CD14-positive monocyte (primary cell): ENCODE measurements around the gene PKD1L1. TPM values are rescaled to one million over a fixed set of nuclear protein-coding genes. Genes with fewer than 3 reads are reported as not detected.

Source experiments
- DNase-seq, 3 donors: peaks; one replicate each; pipeline ENCODE4 v3.0.0-alpha.2; 2011 to 2022
- H2AFZ ChIP-seq: 2 replicates; pipeline ENCODE4 v1.6.0; 2012; ENCODE audit warnings: mild to moderate bottlenecking, low read depth, low read length, inconsistent platforms; ENCODE audit not compliant: insufficient read depth, poor library complexity, severe bottlenecking
- H3K27ac ChIP-seq, 2 donors: 1 replicate in 1 of 2; 2 replicates in 1 of 2; pipeline ENCODE4 v1.5.1; 2012 to 2013; ENCODE audit warnings: low read length in 2 of 2, control low read depth in 1 of 2, inconsistent platforms in 1 of 2, low read depth in 1 of 2, mild to moderate bottlenecking in 1 of 2
- H3K27me3 ChIP-seq, 2 donors: one replicate each; pipeline versions ENCODE4 v1.6.0 to v1.6.1; 2011 to 2013; ENCODE audit warnings: low read length in 2 of 2; ENCODE audit not compliant: control insufficient read depth in 2 of 2, insufficient read depth in 2 of 2
- H3K36me3 ChIP-seq, 2 donors: replicated peaks in 1 of 2; 1 replicate in 1 of 2; 2 replicates in 1 of 2; pipeline versions ENCODE4 v1.5.1 to v1.6.1; 2012 to 2013; ENCODE audit warnings: low read length in 2 of 2, control low read depth in 1 of 2, inconsistent platforms in 1 of 2, mild to moderate bottlenecking in 1 of 2; ENCODE audit not compliant: insufficient read depth in 2 of 2, control insufficient read depth in 1 of 2
- H3K4me1 ChIP-seq, 2 donors: 1 replicate in 1 of 2; 2 replicates in 1 of 2; pipeline versions ENCODE4 v1.5.1 to v1.6.1; 2012 to 2013; ENCODE audit warnings: low read length in 2 of 2, control low read depth in 1 of 2, inconsistent platforms in 1 of 2, mild to moderate bottlenecking in 1 of 2, moderate library complexity in 1 of 2; ENCODE audit not compliant: insufficient read depth in 2 of 2, control insufficient read depth in 1 of 2
- H3K4me2 ChIP-seq: replicated peaks from 2 replicates; pipeline ENCODE3; 2012; ENCODE audit warnings: low read length, moderate library complexity, mild to moderate bottlenecking; ENCODE audit not compliant: poor library complexity, severe bottlenecking; ENCODE audit errors: extremely low read depth
- H3K4me3 ChIP-seq, 3 experiments: fragments of 200-600 bp in 1 of 3; sonication (generic) in 1 of 3; replicated peaks in 1 of 3; 1 replicate in 2 of 3; 2 replicates in 1 of 3; pipeline ENCODE4 v1.5.1; 2011 to 2013; ENCODE audit warnings: low read length in 3 of 3, mild to moderate bottlenecking in 3 of 3, control low read depth in 2 of 3, low read depth in 2 of 3, inconsistent platforms in 1 of 3, moderate library complexity in 1 of 3
- H3K79me2 ChIP-seq: 2 replicates; pipeline ENCODE4 v1.6.0; 2012; ENCODE audit warnings: mild to moderate bottlenecking, control low read depth, inconsistent platforms, low read length, moderate library complexity; ENCODE audit not compliant: insufficient read depth
- H3K9ac ChIP-seq: 2 replicates; pipeline ENCODE4 v1.6.0; 2017; ENCODE audit warnings: low read length, mild to moderate bottlenecking; ENCODE audit not compliant: insufficient read depth, poor library complexity, severe bottlenecking
- H3K9me3 ChIP-seq, 2 donors: replicated peaks in 1 of 2; 1 replicate in 1 of 2; 2 replicates in 1 of 2; pipeline versions ENCODE4 v1.5.1 to v1.6.1; 2012 to 2013; ENCODE audit warnings: low read length in 2 of 2, control low read depth in 1 of 2; ENCODE audit not compliant: control insufficient read depth in 1 of 2, insufficient read depth in 1 of 2
- H4K20me1 ChIP-seq: 2 replicates; pipeline ENCODE4 v1.6.0; 2012; ENCODE audit warnings: mild to moderate bottlenecking, low read length, control low read depth, moderate library complexity; ENCODE audit not compliant: insufficient read depth
- H3K27ac Mint-ChIP-seq, 7 donors: one replicate each; pipeline ENCODE4 v1.8.0; 2020; ENCODE audit warnings: mild to moderate bottlenecking in 7 of 7, mixed read lengths in 7 of 7, moderate library complexity in 6 of 7, inconsistent platforms in 2 of 7
- H3K27me3 Mint-ChIP-seq, 3 donors: one replicate each; pipeline ENCODE4 v1.8.0; 2021 to 2022; ENCODE audit warnings: low read depth in 3 of 3, mild to moderate bottlenecking in 3 of 3, mixed read lengths in 3 of 3, moderate library complexity in 3 of 3, inconsistent platforms in 1 of 3
- H3K36me3 Mint-ChIP-seq, 2 donors: one replicate each; pipeline ENCODE4 v1.8.0; 2020; ENCODE audit warnings: mixed read lengths in 2 of 2, inconsistent platforms in 1 of 2, mild to moderate bottlenecking in 1 of 2
- H3K4me1 Mint-ChIP-seq: one replicate; pipeline ENCODE4 v1.8.0; 2020; ENCODE audit warnings: mild to moderate bottlenecking, mixed read lengths
- H3K4me3 Mint-ChIP-seq, 2 donors: one replicate each; pipeline ENCODE4 v1.8.0; 2020; ENCODE audit warnings: mild to moderate bottlenecking in 2 of 2, mixed read lengths in 2 of 2, moderate library complexity in 1 of 2
- H3K9me3 Mint-ChIP-seq, 7 donors: one replicate each; pipeline ENCODE4 v1.8.0; 2020 to 2022; ENCODE audit warnings: mixed read lengths in 7 of 7, mild to moderate bottlenecking in 6 of 7, moderate library complexity in 6 of 7, inconsistent platforms in 2 of 7
- CTCF ChIP-seq: fragments of 200-600 bp; IDR thresholded peaks from one replicate; pipeline ENCODE4 v1.8.0; 2022; ENCODE audit warnings: antibody characterized with exemption, mild to moderate bottlenecking
- WGBS: methylation state at CpG from one replicate; pipeline ENCODE4 v1.1.5; 2013; ENCODE audit warnings: missing lambda C conversion rate; ENCODE audit not compliant: insufficient coverage; 5-methylcytosine and 5-hydroxymethylcytosine counted together
- intact Hi-C, 2 donors: fragments of 100-400 bp; cut with micrococcal nuclease; formaldehyde crosslinking; loops; one replicate each; pipeline versions ENCODE4 v1.15.0 to v1.15.1; 2023
- polyA plus RNA-seq, 3 donors: library from polyadenylated mRNA; depleted of rRNA in 1 of 3; unstranded in 2 of 3; stranded (reverse) in 1 of 3; fragments of 300-500 nt in 2 of 3; fragments of >200 nt in 1 of 3; fragmentation: Illumina TruSeq in 2 of 3; gene quantifications; 1 replicate in 2 of 3; 2 replicates in 1 of 3; pipeline ENCODE4 v1.2.3, GENCODE V29; 2012 to 2021

The PKD1L1 gene
- polyA plus RNA-seq, 3 donors = 0.19 TPM; not detected in 2

- Histone ChIP-seq H4K20me1 (no peaks in the 10 kb centered on the region), H3K9ac (no peak overlapping the region), H2AFZ (no peak overlapping the region), H3K27ac (no peak overlapping the region), H3K79me2 (no peaks in the 10 kb centered on the region), H3K36me3 (no peaks in the 10 kb centered on the region), H3K4me3 (no peak overlapping the region), H3K4me2 (no peak overlapping the region), H3K27me3 (no peaks in the 10 kb centered on the region), H3K4me1 (no peaks in the 10 kb centered on the region), H3K9me3 (no peaks in the 10 kb centered on the region)
- DNase-seq = no peak
- Mint-ChIP-seq H3K9me3 (no peaks in the 10 kb centered on the region), H3K27ac (peak overlapping the region in 1 of 7 donors; percentile 14), H3K4me3 (no peak overlapping the region), H3K27me3 (peaks cover 4 to 8% (median 4%) of the 10 kb centered on the region in 3 donors), H3K4me1 (no peaks in the 10 kb centered on the region), H3K36me3 (no peaks in the 10 kb centered on the region)
- no peak for TF ChIP-seq CTCF
- 100% methylated on average over 4 of the region's 7 CpGs for WGBS
- intact Hi-C loops = no loop called here
Observed at GRCh38 chr7:47947355-47947749, 914 bp downstream of the PKD1L1 start.

- Mint-ChIP-seq H3K27me3 (peaks cover 4 to 7% (median 4%) of the 10 kb centered on the region in 3 donors), H3K27ac (no peak overlapping the region), H3K9me3 (no peaks in the 10 kb centered on the region), H3K36me3 (no peaks in the 10 kb centered on the region), H3K4me1 (peaks cover 4% of the 10 kb centered on the region), H3K4me3 (no peak overlapping the region)
- DNase-seq = no peak
- intact Hi-C loops = no loop called here
- H3K4me3 ChIP-seq = no peak overlapping the region
- H3K27me3 ChIP-seq = no peaks in the 10 kb centered on the region
- H3K4me1 ChIP-seq = peaks cover 4% of the 10 kb centered on the region in 2 donors
- no peak overlapping the region for H3K27ac ChIP-seq
- no peaks in the 10 kb centered on the region for H3K79me2 ChIP-seq
- H3K9ac ChIP-seq = no peak overlapping the region
- no peaks in the 10 kb centered on the region for H3K9me3 ChIP-seq
- TF ChIP-seq CTCF = no peak
- H4K20me1 ChIP-seq = no peaks in the 10 kb centered on the region
- 95% methylated on average over 4 of the region's 7 CpGs for WGBS
- no peaks in the 10 kb centered on the region for H3K36me3 ChIP-seq
- no peak overlapping the region for H2AFZ ChIP-seq
- no peak overlapping the region for H3K4me2 ChIP-seq
Observed at GRCh38 chr7:47946581-47947354, 1.5 kb downstream of the PKD1L1 start.
